ENCODE results near the gene HLA-F. TPM values are rescaled to one million over a fixed set of nuclear protein-coding genes. Genes with fewer than 3 reads are reported as not detected.

HLA-F gene
- total RNA-seq, 4 donors from 2014 or later = 90.4 to 500 (median 306) TPM

DNA sequence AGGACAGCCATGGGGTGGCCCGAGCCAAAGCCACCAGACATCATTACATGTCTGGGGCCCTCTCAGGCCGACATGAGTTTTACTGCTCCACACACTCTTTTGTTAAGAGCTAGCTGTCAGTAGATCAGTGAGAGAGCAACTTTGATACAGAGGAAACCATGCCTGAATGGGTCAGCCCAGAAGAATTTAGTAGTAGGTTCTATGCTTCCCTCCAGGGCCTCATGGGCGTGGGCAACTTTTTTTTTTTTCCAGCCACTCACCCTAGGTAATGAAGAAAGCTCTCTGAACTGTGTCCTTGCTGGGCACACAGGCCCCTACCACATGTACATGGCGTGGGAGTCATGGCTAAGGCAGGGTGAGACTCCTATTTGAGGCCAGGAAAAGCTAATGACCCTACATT, 38.8 kb downstream of the HLA-F start:
- no peak for DNase-seq
- no peaks in the 10 kb centered on the region for H3K4me1 ChIP-seq
- no peaks in the 10 kb centered on the region for H3K9me3 ChIP-seq
- TF ChIP-seq EP300 (IDR thresholded peaks at IDR 0.05; ENCODE audit: low read depth) = no peak
- TF ChIP-seq POLR2A (IDR thresholded peaks at IDR 0.05) = no peak
- TF ChIP-seq POLR2AphosphoS5 (IDR thresholded peaks at IDR 0.05) = no peak
- TF ChIP-seq, protein P1, sequence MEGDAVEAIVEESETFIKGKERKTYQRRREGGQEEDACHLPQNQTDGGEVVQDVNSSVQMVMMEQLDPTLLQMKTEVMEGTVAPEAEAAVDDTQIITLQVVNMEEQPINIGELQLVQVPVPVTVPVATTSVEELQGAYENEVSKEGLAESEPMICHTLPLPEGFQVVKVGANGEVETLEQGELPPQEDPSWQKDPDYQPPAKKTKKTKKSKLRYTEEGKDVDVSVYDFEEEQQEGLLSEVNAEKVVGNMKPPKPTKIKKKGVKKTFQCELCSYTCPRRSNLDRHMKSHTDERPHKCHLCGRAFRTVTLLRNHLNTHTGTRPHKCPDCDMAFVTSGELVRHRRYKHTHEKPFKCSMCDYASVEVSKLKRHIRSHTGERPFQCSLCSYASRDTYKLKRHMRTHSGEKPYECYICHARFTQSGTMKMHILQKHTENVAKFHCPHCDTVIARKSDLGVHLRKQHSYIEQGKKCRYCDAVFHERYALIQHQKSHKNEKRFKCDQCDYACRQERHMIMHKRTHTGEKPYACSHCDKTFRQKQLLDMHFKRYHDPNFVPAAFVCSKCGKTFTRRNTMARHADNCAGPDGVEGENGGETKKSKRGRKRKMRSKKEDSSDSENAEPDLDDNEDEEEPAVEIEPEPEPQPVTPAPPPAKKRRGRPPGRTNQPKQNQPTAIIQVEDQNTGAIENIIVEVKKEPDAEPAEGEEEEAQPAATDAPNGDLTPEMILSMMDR (IDR thresholded peaks at IDR 0.05) = no peak
- H3K4me3 ChIP-seq = no peak overlapping the region
- in situ Hi-C loops (cut with MboI; ENCODE audit: low pct_ligation_motif_present in 1 of 4, low pct_unique_long_range_greater_than_20kb in 1 of 4, low sequenced_read_pairs in 3 of 4) (no loop called here), intact Hi-C loops (cut with DNase I; ENCODE audit: low total_unique reads) (no loop called here)
- H3K27ac ChIP-seq = no peak overlapping the region
- WGBS, 2 donors (ENCODE audit: low coverage in 1 of 2) = 41 to 67% methylated on average over 3 to 4 of the region's 4 CpGs
- peaks cover 3% of the 10 kb centered on the region for H3K27me3 ChIP-seq
- H3K36me3 ChIP-seq = no peaks in the 10 kb centered on the region

DNA sequence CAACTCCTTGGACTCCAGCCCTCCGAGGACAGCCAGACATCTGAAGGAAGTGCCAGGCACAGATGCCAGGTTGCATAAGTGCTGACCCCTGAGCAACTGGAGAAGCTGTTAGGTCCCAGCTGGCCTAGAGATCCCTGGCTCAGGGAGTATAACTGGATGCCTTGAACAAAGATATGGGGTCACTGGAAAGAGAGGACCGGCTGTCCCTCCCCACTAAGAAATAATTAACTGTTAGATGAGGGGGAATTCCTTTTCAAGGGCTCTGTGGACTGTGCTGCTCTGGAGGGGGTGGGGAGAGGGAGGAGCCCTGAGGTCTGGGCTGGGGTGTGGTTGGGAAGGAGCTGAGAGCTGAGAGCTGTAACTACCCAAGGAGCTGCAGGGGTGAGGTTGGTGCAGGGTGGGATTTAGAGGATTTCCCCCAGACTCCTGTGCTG, 39.6 kb downstream of the HLA-F start:
- TF ChIP-seq, protein P1 (IDR thresholded peaks at IDR 0.05) = no peak
- TF ChIP-seq POLR2A (IDR thresholded peaks at IDR 0.05) (no peak), EP300 (IDR thresholded peaks at IDR 0.05; ENCODE audit: low read depth) (no peak), POLR2AphosphoS5 (IDR thresholded peaks at IDR 0.05) (no peak)
- no peak overlapping the region for H3K27ac ChIP-seq
- DNase-seq = no peak
- no peak overlapping the region for H3K4me3 ChIP-seq
- 52% methylated on average over 2 of the region's 2 CpGs; no CpG with 5 or more reads in 1 of the 2 donors for WGBS, 2 donors (ENCODE audit: low coverage in 1 of 2)
- intact Hi-C loops (cut with DNase I; ENCODE audit: low total_unique reads) (no loop called here), in situ Hi-C loops (cut with MboI; ENCODE audit: low pct_ligation_motif_present in 1 of 4, low pct_unique_long_range_greater_than_20kb in 1 of 4, low sequenced_read_pairs in 3 of 4) (no loop called here)
- H3K27me3 ChIP-seq = peaks cover 3% of the 10 kb centered on the region
- no peaks in the 10 kb centered on the region for H3K9me3 ChIP-seq
- H3K36me3 ChIP-seq = no peaks in the 10 kb centered on the region
- no peaks in the 10 kb centered on the region for H3K4me1 ChIP-seq

DNA sequence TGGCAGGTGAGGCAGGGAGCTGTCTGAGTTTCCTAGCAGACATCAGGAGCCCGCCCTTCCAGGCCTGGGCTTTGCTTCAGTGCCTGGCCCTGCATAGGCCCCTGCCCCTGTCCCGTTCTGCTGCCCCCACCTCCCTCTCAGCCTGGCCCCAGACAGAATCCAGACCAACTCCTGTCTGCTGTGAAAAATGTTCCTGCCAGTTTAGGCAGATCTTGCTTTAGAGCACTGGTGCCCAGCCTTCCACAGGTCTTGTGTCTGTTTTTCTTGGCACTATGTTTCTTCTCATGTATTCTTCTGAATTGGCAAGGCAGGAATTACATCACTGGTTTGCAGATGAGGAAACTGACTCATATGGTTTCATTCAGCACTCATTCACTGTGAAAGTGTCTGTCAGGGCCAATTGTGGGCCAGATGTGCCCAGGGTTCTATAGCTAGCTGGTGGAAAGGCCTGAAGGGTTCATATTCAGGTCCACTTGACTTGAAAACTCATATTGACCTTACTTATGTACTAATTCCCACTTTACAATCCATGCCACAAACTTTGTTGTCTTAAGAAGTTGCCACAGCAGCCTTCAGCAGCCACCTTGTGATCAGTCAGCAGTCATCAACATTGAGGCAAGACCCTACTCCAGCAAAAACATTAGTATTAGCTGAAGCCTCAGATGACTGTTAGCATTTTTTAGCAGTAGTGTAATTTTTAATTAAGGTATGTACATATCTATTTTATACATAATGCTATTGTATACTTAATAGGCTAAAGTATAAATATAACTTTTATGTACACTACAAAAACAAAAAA, 40.5 kb downstream of the HLA-F start:
- Histone ChIP-seq H3K27me3 (no peaks in the 10 kb centered on the region), H3K4me1 (no peaks in the 10 kb centered on the region), H3K27ac (no peak overlapping the region), H3K36me3 (no peaks in the 10 kb centered on the region), H3K9me3 (no peaks in the 10 kb centered on the region), H3K4me3 (no peak overlapping the region)
- DNase-seq = no peak
- in situ Hi-C loops (cut with MboI; ENCODE audit: low pct_ligation_motif_present in 1 of 4, low pct_unique_long_range_greater_than_20kb in 1 of 4, low sequenced_read_pairs in 3 of 4) (no loop called here), intact Hi-C loops (cut with DNase I; ENCODE audit: low total_unique reads) (no loop called here)
- WGBS, 2 donors (ENCODE audit: low coverage in 1 of 2) = 67 to 93% methylated on average over 1 to 2 of the region's 2 CpGs
- TF ChIP-seq, protein P1 (IDR thresholded peaks at IDR 0.05) = no peak
- TF ChIP-seq POLR2A (IDR thresholded peaks at IDR 0.05) = no peak
- TF ChIP-seq EP300 (IDR thresholded peaks at IDR 0.05; ENCODE audit: low read depth) = no peak

GRCh38 chr6:29764422-29765196, 41.4 kb downstream of the HLA-F start:
- Histone ChIP-seq H3K9me3 (no peaks in the 10 kb centered on the region), H3K27ac (no peak overlapping the region), H3K36me3 (no peaks in the 10 kb centered on the region), H3K27me3 (no peaks in the 10 kb centered on the region), H3K4me3 (no peak overlapping the region), H3K4me1 (no peaks in the 10 kb centered on the region)
- intact Hi-C loops (cut with DNase I; ENCODE audit: low total_unique reads) = no loop called here
- TF ChIP-seq EP300 (IDR thresholded peaks at IDR 0.05; ENCODE audit: low read depth) (no peak), POLR2AphosphoS5 (IDR thresholded peaks at IDR 0.05) (no peak), POLR2A (IDR thresholded peaks at IDR 0.05) (no peak)
- TF ChIP-seq, protein P1 (IDR thresholded peaks at IDR 0.05) = no peak
- no peak for DNase-seq
- WGBS, 2 donors (ENCODE audit: low coverage in 1 of 2) = 71 to 73% methylated on average over 1 to 2 of the region's 2 CpGs
- in situ Hi-C loops (cut with MboI; ENCODE audit: low pct_ligation_motif_present in 1 of 4, low pct_unique_long_range_greater_than_20kb in 1 of 4, low sequenced_read_pairs in 3 of 4) = no loop called here
